ENCODE measurements around the gene FOXE1. TPM values are rescaled to one million over a fixed set of nuclear protein-coding genes. Genes with fewer than 3 reads are reported as not detected.

Gene FOXE1
- polyA plus RNA-seq, 1 of the 3 experiments (the other 2 are of a cell fraction) = 0.03 TPM

GRCh38 chr9:97849980-97850379 is 3.0 kb upstream of the FOXE1 start:
- H3K27ac ChIP-seq (ENCODE audit: low read depth in 2 of 2, low read length in 1 of 2) = no peak overlapping the region
- no peak for TF ChIP-seq REST (IDR thresholded peaks at IDR 0.05; ENCODE audit: low read depth, low read length)
- no peak for TF ChIP-seq FOXJ3 (CRISPR knock-in tag; IDR thresholded peaks at IDR 0.05)
- TF ChIP-seq PBX3 (IDR thresholded peaks at IDR 0.05) = no peak
- no peak for TF ChIP-seq RXRA (IDR thresholded peaks at IDR 0.05; ENCODE audit: borderline replicate concordance, low read depth)
- no peak for TF ChIP-seq IRF3 (IDR thresholded peaks at IDR 0.05; ENCODE audit: low read depth, low read length)
- TF ChIP-seq SMC3 (IDR thresholded peaks at IDR 0.05; ENCODE audit: low read depth, low read length) = no peak
- no peak for TF ChIP-seq FOSL2 (IDR thresholded peaks at IDR 0.05; ENCODE audit: borderline replicate concordance, low read depth)
- TF ChIP-seq TCF12 (IDR thresholded peaks at IDR 0.05) = no peak
- TF ChIP-seq NRF1 (IDR thresholded peaks at IDR 0.05; ENCODE audit: low read depth, low read length) = no peak
- no peak for TF ChIP-seq TAF1 (IDR thresholded peaks at IDR 0.05; ENCODE audit: borderline replicate concordance, low read depth, low read length)
- no peak for TF ChIP-seq MXI1 (IDR thresholded peaks at IDR 0.05; ENCODE audit: low read depth, low read length)
- no peak for TF ChIP-seq GATA2 (CRISPR knock-in tag; IDR thresholded peaks at IDR 0.05)
- TF ChIP-seq ZBTB33 (IDR thresholded peaks at IDR 0.05; ENCODE audit: borderline replicate concordance, low read depth) = no peak
- TF ChIP-seq EP300 (IDR thresholded peaks at IDR 0.05; ENCODE audit: borderline replicate concordance in 1 of 2, low read depth in 1 of 2, low read length in 1 of 2) = no peak
- no peak for TF ChIP-seq ELF1 (IDR thresholded peaks at IDR 0.05)
- no peak overlapping the region for H2AFZ ChIP-seq (ENCODE audit: low read depth)
- H3K36me3 ChIP-seq (replicated peaks in 1 of 2; ENCODE audit: control insufficient read depth in 1 of 2, insufficient read depth in 2 of 2, low read length in 1 of 2) = no peaks in the 10 kb centered on the region
- DNase-seq = no peak
- ChIA-PET CTCF (interaction anchor here (1.2 kb wide), 1 partner anchor 13 kb away, joined by 3 read pairs; no protein-coding TSS in a partner anchor), POLR2A (no interaction called here)
- WGBS (ENCODE audit: low lambda C conversion rate) = 40% methylated on average over 3 of the region's 3 CpGs
- no peaks in the 10 kb centered on the region for H3F3A ChIP-seq (replicated peaks; ENCODE audit: insufficient read depth)
- H3K27me3 ChIP-seq (ENCODE audit: insufficient read depth) = peaks cover 81% of the 10 kb centered on the region
- no peaks in the 10 kb centered on the region; a peak in 1 of 4 replicates for H3K4me1 ChIP-seq (ENCODE audit: control insufficient read depth in 1 of 2, insufficient read depth in 2 of 2, low read depth in 1 of 2, low read length in 1 of 2)
- no peak overlapping the region for H3K4me3 ChIP-seq (ENCODE audit: low read depth in 2 of 2, low read length in 1 of 2)
- no peak overlapping the region for H3K4me2 ChIP-seq
- H4K20me1 ChIP-seq (ENCODE audit: insufficient read depth) = no peaks in the 10 kb centered on the region
- no peaks in the 10 kb centered on the region for H3K9me2 ChIP-seq
- no peak overlapping the region for H3K9ac ChIP-seq
- H3K79me2 ChIP-seq (ENCODE audit: insufficient read depth) = no peaks in the 10 kb centered on the region
- no peaks in the 10 kb centered on the region for H3K9me3 ChIP-seq

Data from SK-N-SH (cell line).